ENCODE measurements around the gene LCP1. TPM values are rescaled to one million over a fixed set of nuclear protein-coding genes. Genes with fewer than 3 reads are reported as not detected.

Gene LCP1
- polyA plus RNA-seq, 1 of the 3 experiments (the other 2 are of a cell fraction) = 0.03 TPM

GRCh38 chr13:46140044-46140443, 41.9 kb downstream of the LCP1 start:
- DNase-seq = no peak
- H3K4me1 ChIP-seq (ENCODE audit: control insufficient read depth in 1 of 2, insufficient read depth in 2 of 2, low read depth in 1 of 2, low read length in 1 of 2) = no peaks in the 10 kb centered on the region; a peak in 1 of 4 replicates
- H3F3A ChIP-seq (replicated peaks; ENCODE audit: insufficient read depth) = no peaks in the 10 kb centered on the region
- H3K9me2 ChIP-seq = no peaks in the 10 kb centered on the region
- TF ChIP-seq, protein P1, sequence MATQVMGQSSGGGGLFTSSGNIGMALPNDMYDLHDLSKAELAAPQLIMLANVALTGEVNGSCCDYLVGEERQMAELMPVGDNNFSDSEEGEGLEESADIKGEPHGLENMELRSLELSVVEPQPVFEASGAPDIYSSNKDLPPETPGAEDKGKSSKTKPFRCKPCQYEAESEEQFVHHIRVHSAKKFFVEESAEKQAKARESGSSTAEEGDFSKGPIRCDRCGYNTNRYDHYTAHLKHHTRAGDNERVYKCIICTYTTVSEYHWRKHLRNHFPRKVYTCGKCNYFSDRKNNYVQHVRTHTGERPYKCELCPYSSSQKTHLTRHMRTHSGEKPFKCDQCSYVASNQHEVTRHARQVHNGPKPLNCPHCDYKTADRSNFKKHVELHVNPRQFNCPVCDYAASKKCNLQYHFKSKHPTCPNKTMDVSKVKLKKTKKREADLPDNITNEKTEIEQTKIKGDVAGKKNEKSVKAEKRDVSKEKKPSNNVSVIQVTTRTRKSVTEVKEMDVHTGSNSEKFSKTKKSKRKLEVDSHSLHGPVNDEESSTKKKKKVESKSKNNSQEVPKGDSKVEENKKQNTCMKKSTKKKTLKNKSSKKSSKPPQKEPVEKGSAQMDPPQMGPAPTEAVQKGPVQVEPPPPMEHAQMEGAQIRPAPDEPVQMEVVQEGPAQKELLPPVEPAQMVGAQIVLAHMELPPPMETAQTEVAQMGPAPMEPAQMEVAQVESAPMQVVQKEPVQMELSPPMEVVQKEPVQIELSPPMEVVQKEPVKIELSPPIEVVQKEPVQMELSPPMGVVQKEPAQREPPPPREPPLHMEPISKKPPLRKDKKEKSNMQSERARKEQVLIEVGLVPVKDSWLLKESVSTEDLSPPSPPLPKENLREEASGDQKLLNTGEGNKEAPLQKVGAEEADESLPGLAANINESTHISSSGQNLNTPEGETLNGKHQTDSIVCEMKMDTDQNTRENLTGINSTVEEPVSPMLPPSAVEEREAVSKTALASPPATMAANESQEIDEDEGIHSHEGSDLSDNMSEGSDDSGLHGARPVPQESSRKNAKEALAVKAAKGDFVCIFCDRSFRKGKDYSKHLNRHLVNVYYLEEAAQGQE (IDR thresholded peaks at IDR 0.05; ENCODE audit: low read depth, low read length) = no peak
- TF ChIP-seq EP300 (IDR thresholded peaks at IDR 0.05; ENCODE audit: borderline replicate concordance in 1 of 2, low read depth in 1 of 2, low read length in 1 of 2) = no peak
- no peak for TF ChIP-seq ZBTB33 (IDR thresholded peaks at IDR 0.05; ENCODE audit: borderline replicate concordance, low read depth)
- no peaks in the 10 kb centered on the region for H3K36me3 ChIP-seq (replicated peaks in 1 of 2; ENCODE audit: control insufficient read depth in 1 of 2, insufficient read depth in 2 of 2, low read length in 1 of 2)
- no peaks in the 10 kb centered on the region for H3K9me3 ChIP-seq
- H3K9ac ChIP-seq = no peak overlapping the region
- 34% methylated on average over 2 of the region's 2 CpGs for WGBS (ENCODE audit: low lambda C conversion rate)
- H3K79me2 ChIP-seq (ENCODE audit: insufficient read depth) = no peaks in the 10 kb centered on the region
- no peak overlapping the region for H3K27ac ChIP-seq (ENCODE audit: low read depth in 2 of 2, low read length in 1 of 2)
- H3K27me3 ChIP-seq (ENCODE audit: insufficient read depth) = no peaks in the 10 kb centered on the region
- CTCF ChIA-PET = interaction anchor here (1.7 to 8.0 kb wide), 3 partner anchors 11 to 19 kb away, joined by 4 to 44 read pairs (median 37); no protein-coding TSS in a partner anchor
- H3K4me2 ChIP-seq = no peak overlapping the region
- H3K4me3 ChIP-seq (ENCODE audit: low read depth in 2 of 2, low read length in 1 of 2) = no peak overlapping the region
- POLR2A ChIA-PET = no interaction called here
- no peaks in the 10 kb centered on the region for H4K20me1 ChIP-seq (ENCODE audit: insufficient read depth)
- H2AFZ ChIP-seq (ENCODE audit: low read depth) = no peak overlapping the region

GRCh38 chr13:46137627-46138317, 44.2 kb downstream of the LCP1 start:
- Histone ChIP-seq H3K4me1 (ENCODE audit: control insufficient read depth in 1 of 2, insufficient read depth in 2 of 2, low read depth in 1 of 2, low read length in 1 of 2) (no peaks in the 10 kb centered on the region; a peak in 1 of 4 replicates), H3K36me3 (replicated peaks in 1 of 2; ENCODE audit: control insufficient read depth in 1 of 2, insufficient read depth in 2 of 2, low read length in 1 of 2) (no peaks in the 10 kb centered on the region), H3K27me3 (ENCODE audit: insufficient read depth) (peaks cover 5% of the 10 kb centered on the region; the same call in 1 of the 2 replicates), H3K4me2 (no peak overlapping the region), H4K20me1 (ENCODE audit: insufficient read depth) (no peaks in the 10 kb centered on the region), H3K9ac (no peak overlapping the region), H3K9me2 (no peaks in the 10 kb centered on the region), H3F3A (replicated peaks; ENCODE audit: insufficient read depth) (no peaks in the 10 kb centered on the region), H3K4me3 (ENCODE audit: low read depth in 2 of 2, low read length in 1 of 2) (no peak overlapping the region), H3K9me3 (no peaks in the 10 kb centered on the region), H3K27ac (ENCODE audit: low read depth in 2 of 2, low read length in 1 of 2) (no peak overlapping the region), H3K79me2 (ENCODE audit: insufficient read depth) (no peaks in the 10 kb centered on the region), H2AFZ (ENCODE audit: low read depth) (no peak overlapping the region)
- POLR2A ChIA-PET = no interaction called here
- 55% methylated on average over 2 of the region's 2 CpGs for WGBS (ENCODE audit: low lambda C conversion rate)
- CTCF ChIA-PET = interaction anchor here (6.2 to 8.0 kb wide), 2 partner anchors 12 to 22 kb away, joined by 37 to 44 read pairs; no protein-coding TSS in a partner anchor
- no peak for DNase-seq
- TF ChIP-seq RAD21 (IDR thresholded peaks at IDR 0.05; ENCODE audit: low read length) = no peak
- TF ChIP-seq ELF1 (IDR thresholded peaks at IDR 0.05) = no peak
- TF ChIP-seq PBX3 (IDR thresholded peaks at IDR 0.05) = no peak
- no peak for TF ChIP-seq ZBTB33 (IDR thresholded peaks at IDR 0.05; ENCODE audit: borderline replicate concordance, low read depth)
- TF ChIP-seq, protein P2, sequence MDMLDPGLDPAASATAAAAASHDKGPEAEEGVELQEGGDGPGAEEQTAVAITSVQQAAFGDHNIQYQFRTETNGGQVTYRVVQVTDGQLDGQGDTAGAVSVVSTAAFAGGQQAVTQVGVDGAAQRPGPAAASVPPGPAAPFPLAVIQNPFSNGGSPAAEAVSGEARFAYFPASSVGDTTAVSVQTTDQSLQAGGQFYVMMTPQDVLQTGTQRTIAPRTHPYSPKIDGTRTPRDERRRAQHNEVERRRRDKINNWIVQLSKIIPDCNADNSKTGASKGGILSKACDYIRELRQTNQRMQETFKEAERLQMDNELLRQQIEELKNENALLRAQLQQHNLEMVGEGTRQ (IDR thresholded peaks at IDR 0.05; ENCODE audit: borderline replicate concordance, low read depth, low read length) = no peak
- no peak for TF ChIP-seq TEAD4 (IDR thresholded peaks at IDR 0.05; ENCODE audit: borderline replicate concordance, insufficient read depth)
- no peak for TF ChIP-seq CHD2 (IDR thresholded peaks at IDR 0.05; ENCODE audit: low read length, partially characterized antibody)
- TF ChIP-seq SIN3A (IDR thresholded peaks at IDR 0.05; ENCODE audit: borderline replicate concordance, low read depth, low read length) = no peak
